Activated T-helper 9 cell treated with anti-CD3 and anti-CD28 coated beads, Interleukin-2, amount 50 U/mL, for 16 hours (primary cell): ENCODE data around the gene SLC10A3.

Experiments used
- DNase-seq: peaks from one replicate; pipeline ENCODE4 v3.0.0-alpha.2; 2020; ENCODE audit warnings: low read depth

The SLC10A3 gene

DNA sequence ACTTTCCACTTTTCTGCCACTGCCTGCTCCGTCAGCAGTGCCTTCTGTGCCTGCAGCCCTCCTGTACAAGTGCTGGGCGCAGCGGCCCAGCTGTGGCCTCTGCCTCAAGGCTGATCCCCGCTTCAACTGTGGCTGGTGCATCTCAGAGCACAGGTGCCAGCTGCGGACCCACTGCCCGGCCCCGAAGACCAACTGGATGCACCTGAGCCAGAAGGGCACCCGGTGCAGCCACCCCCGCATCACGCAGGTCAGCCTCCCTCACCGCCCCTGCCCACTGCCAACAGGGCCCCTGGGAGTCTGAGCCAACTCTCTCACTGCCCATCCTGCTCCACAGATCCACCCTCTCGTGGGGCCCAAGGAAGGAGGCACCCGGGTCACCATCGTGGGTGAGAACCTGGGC lies 24.8 kb downstream of the SLC10A3 start:
- DNase-seq = no peak

DNA sequence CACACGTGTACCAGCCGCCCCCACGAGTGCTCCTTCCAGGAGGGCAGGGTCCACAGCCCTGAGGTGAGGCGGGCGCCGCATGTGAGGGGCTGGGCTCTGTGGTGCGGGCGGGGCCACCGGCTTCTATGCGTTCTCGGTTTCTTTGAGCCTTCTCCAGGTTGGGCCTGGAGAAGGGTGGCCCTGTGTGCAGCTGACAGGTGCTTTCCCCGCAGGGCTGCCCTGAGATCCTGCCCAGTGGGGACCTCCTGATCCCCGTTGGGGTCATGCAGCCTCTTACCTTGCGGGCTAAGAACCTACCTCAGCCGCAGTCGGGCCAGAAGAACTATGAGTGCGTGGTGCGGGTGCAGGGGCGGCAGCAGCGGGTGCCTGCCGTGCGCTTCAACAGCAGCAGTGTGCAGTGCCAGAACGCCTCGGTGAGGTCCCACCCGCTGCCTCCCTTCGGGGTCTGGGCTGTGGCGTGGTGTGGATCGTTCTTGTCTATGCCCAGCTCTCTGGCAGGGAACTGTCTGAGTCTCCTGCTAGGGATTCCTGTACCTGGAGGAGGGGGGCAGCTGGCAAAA lies 25.5 kb downstream of the SLC10A3 start:
- DNase-seq = no peak

DNA sequence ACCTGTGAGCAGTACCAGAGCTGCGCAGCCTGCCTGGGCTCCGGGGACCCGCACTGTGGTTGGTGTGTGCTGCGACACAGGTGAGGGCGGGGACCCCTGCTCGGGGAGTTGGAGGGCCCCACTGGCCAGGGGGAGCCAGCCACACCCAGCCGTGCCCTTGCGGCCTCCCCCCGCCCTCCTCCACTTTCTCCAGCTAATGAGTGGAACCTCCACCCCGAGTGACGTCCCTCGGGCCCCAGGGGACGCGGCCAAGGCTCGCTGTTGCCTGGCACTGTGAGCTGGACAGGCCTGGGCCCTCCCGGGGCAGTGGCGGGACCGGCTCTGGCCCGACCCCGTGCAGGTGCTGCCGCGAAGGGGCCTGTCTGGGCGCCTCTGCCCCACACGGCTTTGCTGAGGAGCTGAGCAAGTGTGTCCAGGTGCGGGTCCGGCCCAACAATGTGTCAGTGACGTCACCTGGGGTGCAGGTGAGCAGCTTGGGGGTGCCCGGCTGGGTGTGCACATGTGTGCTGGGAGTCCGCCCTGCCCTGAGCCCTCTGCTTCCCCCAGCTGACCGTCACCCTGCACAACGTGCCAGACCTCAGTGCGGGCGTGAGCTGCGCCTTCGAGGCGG lies 26.7 kb downstream of the SLC10A3 start:
- DNase-seq = no peak

DNA sequence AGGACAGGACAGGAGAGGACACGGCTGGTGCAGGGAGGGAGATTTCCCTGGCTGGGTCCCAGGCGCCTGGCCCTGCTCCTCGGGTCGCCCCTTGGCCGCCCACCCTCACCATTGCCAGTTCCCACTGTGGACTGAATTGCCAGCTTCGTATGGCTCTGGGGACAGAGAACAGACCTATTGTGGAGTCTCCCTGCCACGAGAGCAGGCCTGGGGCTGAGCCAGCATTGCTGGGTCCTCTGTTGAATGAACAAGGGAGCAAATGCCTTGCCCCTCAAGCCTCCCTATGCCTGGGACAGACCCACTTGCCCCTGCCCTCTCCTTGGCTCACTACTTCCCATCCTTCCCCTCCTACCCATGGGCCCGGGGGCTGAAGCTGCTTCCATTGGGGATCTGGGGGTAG lies 28.0 kb downstream of the SLC10A3 start:
- no peak for DNase-seq

DNA sequence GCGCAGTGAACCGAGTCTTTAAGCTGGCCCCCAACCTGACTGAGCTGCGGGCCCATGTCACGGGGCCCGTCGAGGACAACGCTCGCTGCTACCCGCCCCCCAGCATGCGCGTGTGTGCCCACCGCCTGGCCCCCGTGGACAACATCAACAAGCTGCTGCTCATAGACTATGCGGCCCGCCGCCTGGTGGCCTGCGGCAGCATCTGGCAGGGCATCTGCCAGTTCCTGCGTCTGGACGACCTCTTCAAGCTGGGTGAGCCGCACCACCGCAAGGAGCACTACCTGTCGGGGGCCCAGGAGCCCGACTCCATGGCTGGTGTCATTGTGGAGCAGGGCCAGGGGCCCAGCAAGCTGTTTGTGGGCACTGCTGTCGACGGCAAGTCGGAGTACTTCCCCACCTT lies 30.1 kb downstream of the SLC10A3 start:
- DNase-seq = no peak

DNA sequence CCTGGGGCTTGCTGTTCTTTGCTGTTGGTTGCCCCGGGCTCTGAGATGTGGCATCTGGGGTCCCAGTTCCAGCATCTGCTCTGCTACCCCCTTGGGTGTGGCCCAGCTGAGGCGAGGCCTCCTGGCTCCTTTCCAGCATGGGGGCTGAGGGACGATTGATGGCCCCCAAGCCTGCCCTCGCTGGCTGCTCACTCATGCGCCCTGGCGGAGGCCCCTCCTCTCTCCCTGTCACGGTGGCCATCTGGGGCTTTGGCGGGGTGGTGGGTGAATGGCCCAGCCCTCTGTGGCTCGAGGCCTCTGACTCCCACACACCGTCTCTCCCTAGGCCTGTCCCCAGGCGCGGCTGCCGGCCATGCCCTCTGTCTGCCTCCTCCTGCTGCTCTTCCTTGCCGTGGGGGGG lies 30.6 kb downstream of the SLC10A3 start:
- no peak for DNase-seq

DNA sequence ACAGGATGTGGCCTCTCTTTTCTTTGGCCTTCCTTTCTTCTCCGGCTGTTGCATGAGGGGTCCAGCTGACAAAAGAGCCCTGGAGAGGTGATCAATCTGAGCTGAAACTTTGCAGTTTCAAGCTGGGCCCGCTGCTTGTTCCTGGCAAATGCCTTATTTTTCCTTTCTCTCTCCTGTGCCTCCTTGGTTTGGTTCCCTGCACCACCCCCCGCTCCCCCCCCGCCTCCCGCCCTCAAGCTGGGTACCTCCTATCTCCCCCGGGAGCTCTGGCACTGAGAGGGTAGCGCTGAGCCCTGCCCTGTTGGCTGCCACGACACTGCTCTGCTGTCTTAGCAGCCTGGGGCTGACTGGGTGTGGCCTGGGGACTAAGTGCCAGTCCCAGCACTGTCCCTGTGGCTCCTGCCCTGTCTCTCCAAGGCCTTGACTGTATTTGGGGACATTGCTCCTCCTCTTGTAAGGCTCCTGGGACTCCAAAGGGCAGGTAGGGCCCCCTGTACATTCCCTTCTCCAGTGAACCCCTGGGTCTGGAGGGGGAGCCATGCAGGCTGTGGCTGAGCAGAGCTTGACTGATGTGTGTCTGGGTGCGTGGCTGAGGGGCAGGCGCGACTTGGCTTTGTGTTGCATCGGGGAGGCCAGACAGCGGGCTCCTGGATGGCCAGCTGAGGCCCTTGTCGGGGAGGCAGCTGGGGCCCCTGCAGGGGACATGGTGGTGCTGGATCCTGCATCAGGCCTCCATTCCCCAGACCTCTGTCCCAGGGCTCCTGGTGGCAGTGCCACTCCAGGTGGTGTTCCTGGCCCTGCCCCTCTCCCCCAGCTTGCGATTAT lies 31.3 kb downstream of the SLC10A3 start:
- DNase-seq = no peak

DNA sequence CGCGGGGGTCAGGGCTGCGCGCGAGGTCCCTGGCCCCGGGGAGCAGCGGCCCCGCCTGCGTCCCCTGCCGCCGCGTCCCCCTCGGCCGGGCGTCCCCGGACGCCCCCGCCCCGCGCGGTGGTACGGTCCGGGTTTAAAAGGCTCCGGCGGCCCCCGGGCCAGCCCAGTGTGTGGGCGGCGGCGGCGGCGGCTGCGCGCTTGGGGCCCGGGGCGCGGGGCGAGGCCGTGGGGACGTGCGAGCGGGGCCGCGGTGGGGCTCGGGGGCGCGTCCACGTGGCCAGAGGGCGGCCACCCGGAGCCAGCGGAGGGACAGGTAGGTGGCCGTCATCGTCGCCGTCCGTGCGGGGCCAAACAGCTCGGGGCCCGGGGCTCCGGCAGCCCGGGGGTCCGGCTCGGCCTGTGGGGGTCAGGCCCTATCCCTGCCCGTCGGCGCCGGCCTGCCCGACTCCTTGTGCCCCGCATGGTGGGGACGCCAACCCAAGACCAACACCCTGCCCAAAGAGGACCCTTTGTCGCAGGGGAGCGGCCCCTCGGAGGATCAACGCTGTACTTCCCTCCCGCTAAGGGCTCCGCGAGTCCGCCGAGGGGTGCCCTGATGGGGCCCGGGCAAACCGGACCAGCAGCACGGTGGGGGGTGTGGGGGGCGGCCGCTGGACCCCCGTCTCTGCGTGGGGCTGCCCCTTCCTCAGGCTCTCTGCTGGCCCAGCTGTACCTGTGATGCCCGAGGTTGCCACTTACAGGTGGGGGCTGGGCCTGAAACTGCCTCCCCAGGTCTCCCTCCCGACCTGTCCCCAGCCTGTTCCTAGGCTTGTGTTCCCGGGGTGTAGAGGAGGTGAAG lies 32.1 kb downstream of the SLC10A3 start, which contains the start of gene PLXNA3:
Gene PLXNA3, plus strand, starts transcription at position 166 of the 838 bp plus-strand sequence. CDS start 1,903 bp downstream, outside the sequence.
- DNase-seq = peak; percentile 49

DNA sequence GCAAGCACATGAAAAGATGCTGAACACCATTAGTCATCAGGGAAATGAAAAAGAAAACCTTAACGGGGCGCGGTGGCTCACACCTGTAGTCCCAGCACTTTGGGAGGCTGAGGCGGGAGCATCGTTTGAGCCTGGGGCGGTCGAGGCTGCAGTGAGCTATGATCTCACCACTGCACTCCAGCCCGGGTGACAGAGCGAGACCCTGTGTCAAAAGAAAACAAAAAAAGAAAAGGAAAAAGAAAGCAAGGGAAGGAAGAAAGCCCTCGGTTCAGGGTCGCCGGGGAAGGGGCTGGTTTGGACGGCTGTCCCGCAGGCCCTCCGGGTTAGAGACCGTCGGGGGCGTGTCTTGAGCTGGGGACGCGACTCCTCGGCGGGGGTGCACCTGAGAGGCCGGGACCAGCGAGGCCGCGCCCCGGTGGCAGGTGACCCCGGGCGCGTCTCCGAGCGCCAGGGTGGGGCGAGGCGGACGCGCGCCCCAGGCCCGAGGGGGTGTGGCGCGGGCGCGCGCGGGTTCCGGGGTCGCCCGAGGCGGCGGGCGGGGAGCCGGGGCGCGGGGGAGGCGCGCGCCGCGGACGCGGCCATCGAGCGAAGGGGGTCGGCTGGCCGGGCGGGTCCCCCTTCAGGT lies 32.8 kb downstream of the SLC10A3 start:
- DNase-seq = peak; percentile 42

DNA sequence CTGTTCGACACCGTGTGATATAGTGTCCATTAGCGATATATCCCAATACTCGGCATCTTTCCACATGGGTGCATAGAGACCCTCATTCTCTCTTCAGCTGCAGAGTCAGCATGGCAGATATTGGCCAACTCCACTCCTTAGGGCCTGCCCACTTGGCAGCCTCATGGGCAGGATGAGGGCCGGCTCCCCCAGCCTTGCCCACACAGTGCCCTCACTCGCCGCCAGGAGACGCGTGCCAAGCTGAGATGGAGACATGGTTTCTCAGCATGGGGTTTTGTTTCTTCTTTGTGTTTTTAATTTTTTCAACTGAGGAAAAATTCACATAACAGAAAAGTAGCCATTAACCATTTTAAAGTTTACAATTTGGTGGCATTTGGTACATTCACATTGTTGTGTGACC lies 37.6 kb downstream of the SLC10A3 start:
- no peak for DNase-seq

DNA sequence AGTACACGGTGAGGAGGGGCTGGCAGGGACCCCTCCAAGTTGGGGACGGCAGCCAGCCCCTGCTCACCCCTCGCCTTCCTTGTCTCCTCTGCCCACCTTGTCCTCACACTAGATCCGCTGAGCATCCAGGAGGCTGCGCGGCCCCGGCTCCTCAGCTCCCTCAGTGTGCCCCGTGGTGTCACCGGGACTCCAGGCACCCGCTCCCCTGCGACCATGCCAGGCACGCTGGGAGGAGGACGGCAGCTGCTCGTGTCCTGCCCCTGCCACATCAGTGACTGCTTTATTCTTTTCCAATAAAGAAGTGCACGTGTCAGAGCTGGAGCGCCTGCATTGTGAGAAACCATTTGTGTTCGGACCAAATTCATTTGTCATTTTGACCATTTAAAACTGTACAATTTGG lies 40.1 kb downstream of the SLC10A3 start:
- DNase-seq = no peak

DNA sequence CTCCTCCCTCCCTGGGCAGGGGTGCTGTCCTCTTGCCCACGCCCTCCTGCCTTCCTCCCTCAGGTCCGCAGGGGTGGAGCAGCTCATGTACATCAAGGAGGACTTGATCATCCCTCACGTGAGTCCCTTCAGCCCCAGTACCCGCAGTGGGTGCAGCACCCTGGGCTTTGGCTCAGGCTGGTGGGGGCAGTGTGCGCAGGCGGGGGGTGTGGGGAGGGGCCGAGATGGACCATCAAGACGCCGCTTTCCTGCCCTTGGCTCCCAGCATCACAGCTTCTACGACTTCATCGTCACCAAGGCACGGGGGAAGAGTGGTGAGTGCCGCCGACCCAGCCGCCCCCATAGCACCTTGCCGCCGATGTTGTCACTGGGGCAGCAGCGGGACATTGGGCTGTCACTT lies 40.8 kb downstream of the SLC10A3 start:
- DNase-seq = no peak

DNA sequence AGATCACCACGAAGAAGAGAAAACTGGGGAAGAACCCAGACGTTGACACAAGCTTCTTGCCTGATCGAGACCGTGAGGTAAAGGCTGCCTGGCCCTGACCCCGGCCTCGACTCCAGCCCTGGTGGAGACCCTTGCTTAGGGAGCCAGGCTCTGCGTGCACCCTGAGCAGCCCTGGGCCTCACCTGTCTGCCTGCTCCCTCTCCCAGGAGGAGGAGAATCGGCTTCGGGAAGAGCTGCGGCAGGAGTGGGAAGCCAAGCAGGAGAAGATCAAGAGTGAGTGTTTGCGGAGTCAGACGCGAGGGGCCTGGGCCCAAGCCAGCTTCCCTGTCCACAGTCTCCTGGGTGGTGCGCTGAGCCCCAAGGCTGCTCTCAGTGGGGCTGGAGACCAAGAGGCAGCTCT lies 41.9 kb downstream of the SLC10A3 start:
- no peak for DNase-seq

DNA sequence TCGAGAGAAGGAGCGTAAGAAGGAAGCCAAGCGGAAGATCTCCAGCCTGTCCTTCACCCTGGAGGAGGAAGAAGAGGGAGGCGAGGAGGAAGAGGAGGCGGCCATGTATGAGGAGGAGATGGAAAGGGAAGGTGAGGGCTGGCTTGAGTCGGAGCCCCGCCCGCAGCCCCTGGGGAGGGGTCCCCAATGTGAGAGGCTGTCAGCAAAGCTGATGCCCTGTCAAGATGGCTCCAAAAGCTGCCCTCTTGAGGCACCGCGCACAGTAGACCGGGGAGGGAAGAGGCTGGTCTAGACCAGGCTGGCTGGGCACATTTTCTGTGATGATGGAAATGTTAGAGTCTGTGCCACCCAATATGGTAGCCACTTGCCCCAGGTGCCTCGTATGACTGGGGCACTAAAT lies 44.0 kb downstream of the SLC10A3 start:
- no peak for DNase-seq

DNA sequence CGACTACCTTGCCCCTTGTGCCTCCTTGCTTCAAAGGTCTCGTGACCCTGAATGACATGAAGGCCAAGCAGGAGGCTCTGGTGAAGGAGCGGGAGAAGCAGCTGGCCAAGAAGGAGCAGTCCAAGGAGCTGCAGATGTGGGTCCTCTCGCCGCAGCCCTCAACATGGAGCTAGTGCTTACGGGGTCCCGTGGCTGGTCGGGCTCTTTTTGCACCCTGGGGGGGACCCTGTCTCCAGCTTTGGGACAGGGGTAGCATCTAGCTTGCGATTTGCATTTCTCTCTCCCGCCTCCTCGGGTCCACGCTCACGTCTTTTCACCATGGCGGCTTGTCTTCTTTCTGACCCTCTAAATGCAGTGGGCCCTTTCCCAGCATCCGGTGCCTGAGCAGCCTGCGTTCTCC lies 44.7 kb downstream of the SLC10A3 start:
- no peak for DNase-seq

DNA sequence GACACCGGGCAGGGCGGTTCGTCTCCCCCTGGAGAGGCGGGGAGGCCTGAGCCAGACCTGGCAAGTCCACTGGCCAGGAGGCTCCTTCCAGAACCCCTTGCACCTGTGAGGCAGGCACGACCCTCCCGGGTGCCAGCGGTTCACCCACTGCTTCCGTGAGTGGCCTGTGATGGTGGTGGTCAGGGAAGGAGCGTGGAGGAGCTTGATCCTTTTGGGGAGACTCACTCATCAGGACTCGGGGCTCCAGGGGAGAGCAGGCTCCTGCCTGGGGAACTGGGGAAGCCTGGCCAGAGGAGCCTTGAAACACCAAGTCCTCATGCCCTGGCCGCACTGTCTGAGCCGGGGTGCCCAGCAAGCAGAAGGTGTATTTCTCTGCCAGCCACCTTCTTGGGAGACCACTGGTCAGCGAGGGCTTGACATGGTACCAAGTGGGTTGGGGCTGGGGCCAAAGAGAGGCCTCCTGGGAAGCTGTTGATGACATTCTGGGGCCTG lies 45.6 kb downstream of the SLC10A3 start:
- DNase-seq = no peak

DNA sequence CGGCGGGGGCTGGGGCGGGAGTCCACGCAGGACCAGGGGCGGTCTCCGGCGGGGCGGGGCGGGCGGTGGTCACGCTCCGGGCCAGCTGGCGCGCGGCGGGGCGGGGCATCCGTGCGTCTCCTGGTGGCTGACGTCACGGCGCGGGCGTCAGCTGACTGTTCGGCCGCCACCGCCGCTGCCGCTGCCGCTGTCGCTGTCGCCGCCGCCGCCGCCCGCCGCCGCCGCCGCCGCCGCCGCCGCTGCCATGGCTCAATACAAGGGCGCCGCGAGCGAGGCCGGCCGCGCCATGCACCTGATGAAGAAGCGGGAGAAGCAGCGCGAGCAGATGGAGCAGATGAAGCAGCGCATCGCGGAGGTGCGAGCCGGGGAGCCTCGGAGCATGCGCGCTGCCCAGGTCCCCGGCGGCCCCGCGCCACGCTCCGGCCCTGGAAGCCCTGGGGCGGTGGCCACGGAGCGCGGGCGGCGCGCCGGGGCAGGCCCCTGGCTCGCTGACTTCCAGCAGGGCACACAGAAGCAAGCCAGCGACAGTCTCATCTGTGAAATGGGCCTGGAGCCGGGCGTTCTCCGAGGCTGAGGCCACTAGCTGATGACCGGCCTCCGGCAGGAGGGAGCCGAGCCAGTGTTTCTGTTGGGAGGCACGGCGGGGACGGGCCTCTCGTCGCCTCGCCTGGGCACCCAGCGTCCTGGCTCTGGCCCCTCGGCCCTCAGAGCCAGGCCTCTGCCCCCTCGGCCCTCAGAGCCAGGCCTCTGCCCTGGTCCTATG lies 46.3 kb downstream of the SLC10A3 start, which contains the start of gene FAM50A:
Gene FAM50A, plus strand, starts transcription at position 150 of the 763 bp plus-strand sequence. Its CDS starts 95 bp downstream, at position 245.
- DNase-seq = peak; percentile 63

DNA sequence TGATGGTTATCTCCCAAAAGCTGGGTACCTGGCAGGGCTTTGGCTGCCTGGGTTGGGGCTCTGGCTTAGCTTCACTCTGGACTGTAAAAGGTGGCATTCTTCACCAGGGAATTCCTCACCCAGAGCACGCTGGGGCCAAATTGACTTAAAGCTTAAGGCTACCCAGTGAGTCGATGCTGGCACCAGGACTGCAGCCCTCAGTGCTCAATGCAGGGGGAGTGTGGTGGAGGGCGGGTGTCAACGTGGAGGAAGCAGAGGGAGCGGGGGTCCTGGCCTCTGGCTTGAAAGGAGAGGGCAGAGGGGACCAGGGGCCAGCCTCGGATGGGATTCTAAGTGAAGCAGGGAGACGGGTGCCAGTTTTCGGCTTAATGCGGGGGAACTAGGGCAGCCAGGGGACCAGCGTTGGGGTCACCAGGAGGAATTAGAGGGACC lies 46.9 kb downstream of the SLC10A3 start:
- no peak for DNase-seq

DNA sequence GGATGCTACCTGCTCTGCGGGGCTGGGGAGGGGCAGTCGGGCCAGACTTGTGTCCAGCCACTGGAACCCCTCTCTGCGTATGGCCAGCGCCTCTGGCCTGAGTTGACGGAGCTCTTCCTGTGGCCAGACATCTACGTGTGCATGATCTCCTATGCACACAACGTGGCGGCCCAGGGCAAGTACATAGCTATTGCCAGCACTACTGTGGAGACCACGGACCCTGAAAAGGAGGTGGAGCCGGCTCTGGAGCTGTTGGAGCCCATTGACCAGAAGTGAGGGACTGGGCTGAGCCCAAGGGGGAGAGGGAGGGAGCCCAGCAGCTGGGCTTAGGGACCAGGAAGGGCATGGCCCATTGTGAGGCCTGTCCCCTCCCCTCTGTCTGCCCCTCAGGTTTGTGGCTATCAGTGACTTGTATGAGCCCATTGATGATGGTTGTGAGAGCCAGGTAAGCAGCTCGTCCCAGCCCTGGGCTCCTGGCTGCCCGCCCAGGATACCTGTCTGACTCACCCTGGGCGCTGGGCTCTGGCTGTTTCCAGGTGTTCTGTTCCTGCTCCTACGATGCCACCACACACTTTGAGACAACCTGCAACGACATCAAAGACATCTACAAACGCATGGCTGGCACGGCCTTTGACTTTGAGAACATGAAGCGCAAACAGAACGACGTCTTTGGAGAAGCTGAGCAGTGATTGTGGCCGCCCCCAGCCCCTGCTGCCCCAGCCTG lies 48.3 kb downstream of the SLC10A3 start:
- no peak for DNase-seq

DNA sequence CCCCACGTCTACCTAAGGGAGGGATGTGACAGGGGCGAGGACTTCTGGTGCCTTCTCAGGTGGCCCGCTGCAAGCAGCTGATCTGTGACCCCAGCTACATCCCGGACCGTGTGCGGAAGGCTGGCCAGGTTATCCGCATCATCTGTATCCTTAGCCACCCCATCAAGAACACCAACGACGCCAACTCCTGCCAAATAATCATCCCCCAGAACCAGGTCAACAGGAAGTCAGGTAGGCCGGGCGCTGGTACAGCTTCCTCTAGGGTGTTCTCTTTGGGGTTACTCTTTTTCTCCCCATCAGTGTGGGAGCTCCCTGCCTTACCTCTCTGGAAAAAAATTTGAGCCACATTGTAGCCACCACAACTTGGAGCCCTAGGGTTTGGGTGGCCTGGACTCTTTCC lies 48.9 kb downstream of the SLC10A3 start:
- no peak for DNase-seq
